Measurements from ENCODE around the gene ZNF214.
"Not testable (repeated sequence)": the region's sequence is repeated elsewhere in the genome, so short reads cannot be mapped to it uniquely, and the experiment has no call there.

Gene ZNF214

GRCh38 chr11:6988506-6988905, 31.6 kb downstream of the ZNF214 start:
- no peak for DNase-seq (ENCODE audit: low read depth in 2 of 2)

DNA sequence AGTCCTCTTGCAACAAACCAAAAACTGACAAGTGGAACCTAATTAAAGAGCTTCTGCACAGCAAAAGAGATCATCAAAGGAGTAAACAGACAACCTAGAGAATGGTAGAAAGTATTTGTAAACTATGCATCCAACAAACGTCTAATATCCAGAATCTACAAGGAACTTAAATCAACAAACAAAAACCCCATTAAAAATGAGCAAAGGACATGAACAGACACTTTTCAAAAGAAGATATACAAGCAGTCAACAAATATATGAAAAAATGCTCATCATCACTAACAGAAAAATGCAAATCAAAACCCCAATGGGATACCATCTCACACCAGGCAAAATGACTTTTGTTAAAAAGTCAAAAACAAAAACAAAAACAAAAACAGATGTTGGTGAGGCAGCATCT, 33.7 kb downstream of the ZNF214 start:
- no peak for DNase-seq (ENCODE audit: low read depth in 2 of 2)

DNA sequence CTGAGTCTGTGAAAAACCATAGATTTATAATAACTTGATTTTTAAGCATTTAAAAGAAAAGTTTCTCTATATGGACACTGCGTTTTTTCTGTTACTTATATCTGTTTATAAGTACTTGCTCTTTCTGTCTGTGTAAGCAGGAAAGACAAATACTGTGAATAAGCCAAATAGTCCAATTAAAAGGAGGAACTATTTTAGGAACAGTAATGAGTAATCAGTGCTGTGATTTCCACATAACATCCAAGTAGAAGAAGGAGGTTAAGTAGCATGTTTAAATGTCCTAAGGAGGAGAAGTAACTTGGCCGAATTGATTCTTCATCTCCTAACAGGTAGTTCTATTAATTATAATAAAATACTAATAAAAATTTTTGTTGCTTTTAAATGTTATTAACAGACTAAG, 40.8 kb downstream of the ZNF214 start:
- DNase-seq (ENCODE audit: low read depth in 2 of 2), result no peak

- not testable (repeated sequence) for DNase-seq (ENCODE audit: low read depth in 2 of 2)
These were observed 50.3 kb downstream of the ZNF214 start for GRCh38 chr11:6969854-6970253.

DNA sequence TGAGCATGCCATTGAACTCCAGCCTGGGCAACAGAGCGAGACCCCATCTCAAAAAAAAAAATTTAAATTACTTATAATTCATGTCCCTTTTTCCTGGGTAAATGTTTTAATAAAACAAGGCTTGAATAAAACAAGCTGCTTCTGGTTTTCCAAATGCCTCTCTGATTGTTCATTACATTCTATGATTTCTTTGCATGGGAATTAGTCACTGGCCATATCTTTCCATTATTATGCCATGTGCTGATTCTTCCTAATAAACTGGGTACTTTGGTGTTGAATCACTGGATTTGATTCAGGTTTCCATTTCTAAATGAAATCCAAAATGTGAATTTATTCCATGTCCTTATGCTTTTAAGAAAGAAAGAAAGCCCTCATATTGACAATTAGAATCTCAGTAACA, 51.3 kb downstream of the ZNF214 start:
- DNase-seq (ENCODE audit: low read depth in 2 of 2), result no peak

DNA sequence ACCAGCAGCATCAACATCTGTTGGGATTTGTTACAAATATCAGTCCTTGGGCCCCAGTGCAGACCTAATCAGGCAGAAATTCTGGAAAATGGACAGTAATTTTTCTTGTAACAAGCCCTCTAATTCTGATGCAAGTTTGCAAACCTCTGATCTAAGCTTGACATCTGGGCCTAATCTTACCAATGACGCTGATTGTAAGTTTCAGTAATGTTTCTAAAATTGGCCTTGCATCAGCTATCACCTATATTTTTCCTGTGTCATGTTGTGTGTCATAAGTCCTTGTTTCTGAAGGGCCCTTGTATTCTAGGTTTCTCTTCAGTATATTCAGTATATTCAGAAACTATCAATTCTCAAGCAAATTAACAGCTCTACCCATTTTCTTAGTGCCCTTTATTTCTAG, 57.5 kb downstream of the ZNF214 start:
- no peak for DNase-seq (ENCODE audit: low read depth in 2 of 2)

DNA sequence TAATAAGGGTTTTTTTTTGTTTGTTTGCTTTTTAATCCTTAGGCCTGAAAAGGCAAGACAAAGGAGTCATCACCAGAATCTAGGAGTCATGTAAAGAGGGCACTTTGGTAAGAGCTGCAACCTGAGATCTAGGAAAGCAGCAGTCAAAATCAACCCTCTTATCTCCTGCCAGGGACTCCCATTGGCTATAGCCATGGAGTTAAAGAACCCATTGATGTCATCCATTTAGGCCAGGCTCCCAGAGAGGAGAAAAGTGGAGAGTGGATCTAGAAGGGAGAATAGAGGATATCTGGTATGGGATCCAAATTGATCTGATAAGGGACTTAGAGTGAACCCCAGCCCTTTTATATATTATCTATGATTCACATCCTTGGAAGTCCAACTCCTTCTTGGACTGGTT, 58.0 kb downstream of the ZNF214 start:
- no peak for DNase-seq (ENCODE audit: low read depth in 2 of 2)

DNA sequence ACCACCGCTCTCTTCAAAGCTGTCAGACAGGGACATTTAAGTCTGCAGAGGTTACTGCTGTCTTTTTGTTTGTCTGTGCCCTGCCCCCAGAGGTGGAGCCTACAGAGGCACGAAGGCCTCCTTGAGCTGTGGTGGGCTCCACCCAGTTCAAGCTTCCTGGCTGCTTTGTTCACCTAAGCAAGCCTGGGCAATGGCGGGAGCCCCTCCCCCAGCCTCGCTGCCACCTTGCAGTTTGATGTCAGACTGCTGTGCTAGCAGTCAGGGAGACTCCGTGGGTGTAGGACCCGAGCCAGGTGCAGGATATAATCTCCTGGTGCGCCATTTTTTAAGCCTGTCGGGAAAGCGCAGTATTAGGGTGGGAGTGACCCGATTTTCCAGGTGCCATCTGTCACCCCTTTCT, 65.9 kb downstream of the ZNF214 start:
- DNase-seq (ENCODE audit: low read depth in 2 of 2), result not testable (repeated sequence)
